Measurements from ENCODE around the gene HPS1.

HPS1 gene

DNA sequence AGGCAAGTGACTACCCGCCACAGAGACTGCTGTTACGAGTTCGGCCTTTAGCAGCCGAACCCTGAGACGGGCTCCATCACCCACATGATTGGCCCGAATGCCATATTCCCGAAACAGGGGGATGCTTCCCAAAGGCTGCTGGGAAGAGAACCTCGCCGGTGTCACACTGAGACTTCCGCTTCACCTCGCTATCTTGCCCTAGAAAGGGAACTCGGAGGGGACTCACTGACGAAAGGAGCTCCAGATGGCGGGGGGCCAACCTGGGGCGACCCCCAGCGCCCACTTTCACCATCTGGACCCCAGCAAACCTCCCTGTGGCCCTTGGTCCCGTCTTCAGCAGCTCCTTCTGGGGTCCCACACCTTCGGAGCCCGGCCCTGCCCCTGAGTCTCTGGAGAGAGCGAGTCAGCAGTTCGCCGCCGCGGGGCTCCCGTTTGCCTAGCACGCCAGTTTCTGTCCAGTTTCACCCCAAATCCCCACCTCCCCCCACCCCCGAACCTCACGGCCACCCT is 529 bp downstream of the HPS1 start:
- H3K9me3 ChIP-seq (ENCODE audit: severe bottlenecking) = no peaks in the 10 kb centered on the region
- H3K27ac ChIP-seq = no peak overlapping the region
- H3K27me3 ChIP-seq (ENCODE audit: insufficient read depth, low read depth, severe bottlenecking) = peaks cover 28% of the 10 kb centered on the region
- TF ChIP-seq, protein P1, sequence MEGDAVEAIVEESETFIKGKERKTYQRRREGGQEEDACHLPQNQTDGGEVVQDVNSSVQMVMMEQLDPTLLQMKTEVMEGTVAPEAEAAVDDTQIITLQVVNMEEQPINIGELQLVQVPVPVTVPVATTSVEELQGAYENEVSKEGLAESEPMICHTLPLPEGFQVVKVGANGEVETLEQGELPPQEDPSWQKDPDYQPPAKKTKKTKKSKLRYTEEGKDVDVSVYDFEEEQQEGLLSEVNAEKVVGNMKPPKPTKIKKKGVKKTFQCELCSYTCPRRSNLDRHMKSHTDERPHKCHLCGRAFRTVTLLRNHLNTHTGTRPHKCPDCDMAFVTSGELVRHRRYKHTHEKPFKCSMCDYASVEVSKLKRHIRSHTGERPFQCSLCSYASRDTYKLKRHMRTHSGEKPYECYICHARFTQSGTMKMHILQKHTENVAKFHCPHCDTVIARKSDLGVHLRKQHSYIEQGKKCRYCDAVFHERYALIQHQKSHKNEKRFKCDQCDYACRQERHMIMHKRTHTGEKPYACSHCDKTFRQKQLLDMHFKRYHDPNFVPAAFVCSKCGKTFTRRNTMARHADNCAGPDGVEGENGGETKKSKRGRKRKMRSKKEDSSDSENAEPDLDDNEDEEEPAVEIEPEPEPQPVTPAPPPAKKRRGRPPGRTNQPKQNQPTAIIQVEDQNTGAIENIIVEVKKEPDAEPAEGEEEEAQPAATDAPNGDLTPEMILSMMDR (IDR thresholded peaks at IDR 0.05; ENCODE audit: low read depth, low read length) = no peak
- no peaks in the 10 kb centered on the region for H3K36me3 ChIP-seq
- H3K4me3 ChIP-seq (ENCODE audit: low read depth, low read length) = no peak overlapping the region
- no peak for DNase-seq

DNA sequence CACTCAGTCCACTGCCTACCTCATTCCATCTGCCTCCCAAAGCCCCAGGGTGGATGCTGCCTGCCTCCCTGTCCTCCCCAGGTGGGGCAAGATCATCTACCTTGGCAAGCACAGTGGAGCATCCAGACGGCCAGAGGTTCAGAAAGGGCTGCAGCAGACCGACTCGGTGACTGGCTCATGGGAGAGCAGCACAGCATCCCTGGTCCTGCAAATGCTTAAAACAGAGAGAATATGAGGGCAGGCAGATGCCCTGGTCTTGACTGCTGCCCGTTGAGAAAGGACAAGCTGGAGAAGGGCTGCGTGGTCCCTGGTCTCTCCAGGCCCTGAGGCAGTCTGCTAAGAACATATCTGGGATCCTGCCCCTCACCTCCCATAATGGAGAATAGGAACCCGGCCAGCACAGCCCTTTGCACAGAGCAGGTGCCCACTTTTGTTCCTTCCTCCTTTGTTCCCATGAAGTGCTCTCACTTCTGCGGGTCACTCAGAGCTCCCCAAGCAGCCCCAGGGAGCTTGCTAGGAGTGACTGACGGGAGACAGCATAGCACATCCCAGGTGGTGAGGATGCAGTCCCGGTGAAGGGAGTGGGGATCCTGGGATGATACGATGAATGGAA is 1.4 kb downstream of the HPS1 start:
- TF ChIP-seq, protein P1 (IDR thresholded peaks at IDR 0.05; ENCODE audit: low read depth, low read length) = no peak
- peaks cover 28% of the 10 kb centered on the region for H3K27me3 ChIP-seq (ENCODE audit: insufficient read depth, low read depth, severe bottlenecking)
- H3K9me3 ChIP-seq (ENCODE audit: severe bottlenecking) = no peaks in the 10 kb centered on the region
- DNase-seq = no peak
- H3K36me3 ChIP-seq = no peaks in the 10 kb centered on the region
- no peak overlapping the region for H3K27ac ChIP-seq
- no peak overlapping the region for H3K4me3 ChIP-seq (ENCODE audit: low read depth, low read length)

DNA sequence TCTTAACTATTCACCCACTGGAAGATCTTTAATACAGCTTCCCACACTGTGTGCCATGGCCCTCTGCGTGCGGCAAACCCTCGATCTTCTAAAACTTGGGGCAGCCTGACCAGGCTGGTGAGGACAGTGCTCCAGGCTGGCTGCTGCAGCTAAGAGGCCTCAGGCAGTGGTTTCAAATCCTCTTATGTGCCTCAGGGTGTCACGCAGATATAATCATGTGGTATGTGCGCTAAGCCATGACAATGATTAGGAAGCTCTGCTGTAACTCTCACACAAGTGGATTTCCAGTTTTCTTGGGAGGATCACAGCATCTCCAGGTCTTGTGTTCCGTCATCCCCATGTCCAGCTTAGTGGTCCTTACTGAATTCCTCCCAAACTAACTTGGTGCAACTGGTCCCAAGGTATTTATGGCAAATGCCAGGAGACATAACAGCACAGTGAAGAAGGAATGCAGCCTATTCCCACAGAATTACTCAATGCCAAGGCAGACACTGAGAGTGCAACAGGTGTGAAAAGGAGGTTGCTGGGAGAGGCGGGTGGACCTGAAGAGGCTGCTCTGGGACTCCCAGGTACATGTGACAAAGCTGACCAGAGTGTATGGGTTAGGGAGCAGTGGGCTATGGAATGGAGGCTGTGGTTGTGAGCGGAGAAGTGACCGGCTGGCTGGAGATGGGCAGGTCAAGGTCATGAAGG is 2.3 kb downstream of the HPS1 start:
- H3K4me3 ChIP-seq (ENCODE audit: low read depth, low read length) = no peak overlapping the region
- TF ChIP-seq, protein P1 (IDR thresholded peaks at IDR 0.05; ENCODE audit: low read depth, low read length) = no peak
- peak; percentile 78 for DNase-seq
- no peaks in the 10 kb centered on the region for H3K9me3 ChIP-seq (ENCODE audit: severe bottlenecking)
- H3K27ac ChIP-seq = no peak overlapping the region
- no peaks in the 10 kb centered on the region for H3K36me3 ChIP-seq
- H3K27me3 ChIP-seq (ENCODE audit: insufficient read depth, low read depth, severe bottlenecking) = peaks cover 28% of the 10 kb centered on the region

DNA sequence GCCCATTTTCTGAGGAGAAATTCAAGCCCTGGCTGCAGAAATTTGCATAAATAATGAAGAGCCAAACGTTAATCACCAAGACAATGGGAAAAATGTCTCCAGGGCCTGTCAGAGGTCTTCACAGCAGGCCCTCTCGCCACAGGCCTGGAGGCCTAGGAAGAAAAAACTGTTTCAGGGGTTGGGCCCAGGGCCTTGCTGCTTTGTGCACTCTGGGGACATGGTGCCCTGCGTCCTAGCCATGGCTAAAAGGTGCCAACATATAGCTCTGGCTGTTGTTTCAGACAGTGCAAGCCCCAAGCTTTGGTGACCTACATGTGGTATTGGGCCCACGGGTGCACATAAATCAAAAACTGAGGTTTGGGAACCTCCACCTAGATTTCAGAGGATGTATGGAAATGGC is 8.0 kb downstream of the HPS1 start:
- TF ChIP-seq, protein P1 (IDR thresholded peaks at IDR 0.05; ENCODE audit: low read depth, low read length) = no peak
- Histone ChIP-seq H3K4me3 (ENCODE audit: low read depth, low read length) (no peak overlapping the region), H3K36me3 (no peaks in the 10 kb centered on the region), H3K27ac (no peak overlapping the region), H3K9me3 (ENCODE audit: severe bottlenecking) (peaks cover 6% of the 10 kb centered on the region), H3K27me3 (ENCODE audit: insufficient read depth, low read depth, severe bottlenecking) (peaks cover 10% of the 10 kb centered on the region)
- no peak for DNase-seq

DNA sequence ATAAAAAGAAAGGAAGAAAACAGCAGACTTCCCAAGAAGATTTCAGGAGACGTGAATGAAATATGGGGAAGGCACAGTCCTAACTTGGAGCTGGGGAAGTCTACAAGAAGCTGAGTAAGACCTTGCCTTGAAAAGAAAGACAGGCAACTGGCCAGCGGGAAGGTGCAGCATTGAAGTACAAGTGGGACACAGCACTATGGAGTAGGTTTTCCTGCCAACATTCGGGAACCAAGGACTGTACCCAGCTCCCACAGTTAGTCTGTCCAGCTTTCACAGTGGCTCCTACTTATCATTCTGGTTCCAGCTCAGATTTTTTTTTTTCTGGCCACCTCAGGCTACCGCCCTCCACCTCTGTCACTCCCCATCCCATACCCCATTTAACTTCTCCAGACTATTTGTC is 10.0 kb downstream of the HPS1 start:
- H3K4me3 ChIP-seq (ENCODE audit: low read depth, low read length) = no peak overlapping the region
- H3K27me3 ChIP-seq (ENCODE audit: insufficient read depth, low read depth, severe bottlenecking) = peaks cover 6% of the 10 kb centered on the region
- H3K27ac ChIP-seq = no peak overlapping the region
- H3K36me3 ChIP-seq = no peaks in the 10 kb centered on the region
- peaks cover 13% of the 10 kb centered on the region for H3K9me3 ChIP-seq (ENCODE audit: severe bottlenecking)
- no peak for DNase-seq
- TF ChIP-seq, protein P1 (IDR thresholded peaks at IDR 0.05; ENCODE audit: low read depth, low read length) = no peak

Data from WERI-Rb-1 (cell line).